PC-3 (cell line): ENCODE measurements around the gene VSTM4. TPM values are rescaled to one million over a fixed set of nuclear protein-coding genes. Genes with fewer than 3 reads are reported as not detected.
A peak's percentile ranks its signal among the peaks of the same experiment; 100 is the strongest.

Source experiments
- ATAC-seq: fragments of 200-7000 bp; cut with Tn5 transposase; 2 replicates; pipeline ENCODE4 v1.9.1; 2020; ENCODE audit warnings: mild to moderate bottlenecking, moderate library complexity
- BruUV-seq: library from RNA; stranded (reverse); fragments of 400-500 nt; replicated peaks from 2 replicates; lab custom pipeline; 2021; lab: Mats Ljungman, UMichigan
- CTCF ChIA-PET: fragments of 300-600 bp; sonication (Branson Sonifier 250); formaldehyde crosslinking; loops from one replicate; lab custom pipeline; 2022; ENCODE audit warnings: antibody characterized with exemption; lab: Charles Lee
- POLR2A ChIA-PET: fragments of 300-600 bp; sonication (Branson Sonifier 250); formaldehyde crosslinking; loops from one replicate; lab custom pipeline; 2022; ENCODE audit warnings: antibody characterized with exemption; ENCODE audit not compliant: unreplicated experiment; lab: Charles Lee
- DNase-seq: peaks from one replicate; pipeline ENCODE4 v3.0.0-alpha.2; 2015
- H2AFZ ChIP-seq: fragments of 300-600 bp; sonication (generic); 2 replicates; pipeline ENCODE4 v1.6.0; 2016; ENCODE audit warnings: antibody characterized with exemption, low read length
- H3F3A ChIP-seq: fragments of 300-600 bp; sonication (generic); one replicate; pipeline ENCODE4 v1.6.0; 2017; ENCODE audit warnings: antibody characterized with exemption, low read length, control low read depth, mild to moderate bottlenecking; ENCODE audit not compliant: unreplicated experiment
- H3K27ac ChIP-seq: fragments of 300-600 bp; sonication (generic); 2 replicates; pipeline ENCODE4 v1.5.1; 2016; ENCODE audit warnings: mild to moderate bottlenecking, low read length
- H3K27me3 ChIP-seq: fragments of 300-600 bp; sonication (generic); 2 replicates; pipeline ENCODE4 v1.6.1; 2016; ENCODE audit warnings: low read length, mixed read lengths
- H3K36me3 ChIP-seq: fragments of 300-600 bp; sonication (generic); 2 replicates; pipeline ENCODE4 v1.6.1; 2016; ENCODE audit warnings: low read depth, mixed run types, low read length, mixed read lengths
- H3K4me1 ChIP-seq: fragments of 300-600 bp; sonication (generic); 2 replicates; pipeline ENCODE4 v1.5.1; 2016; ENCODE audit warnings: low read length; ENCODE audit not compliant: insufficient read depth
- H3K4me2 ChIP-seq: fragments of 300-600 bp; sonication (generic); 2 replicates; pipeline ENCODE4 v1.6.0; 2016; ENCODE audit warnings: low read length
- H3K4me3 ChIP-seq: fragments of 300-600 bp; sonication (generic); 2 replicates; pipeline ENCODE4 v1.5.1; 2016; ENCODE audit warnings: mild to moderate bottlenecking, low read length, mixed read lengths
- H3K79me2 ChIP-seq: fragments of 300-600 bp; sonication (generic); 2 replicates; pipeline ENCODE4 v1.6.1; 2017; ENCODE audit warnings: low read length, mixed read lengths
- H3K9ac ChIP-seq: fragments of 300-600 bp; sonication (generic); 2 replicates; pipeline ENCODE4 v1.6.0; 2016; ENCODE audit warnings: mild to moderate bottlenecking, low read length
- H3K9me2 ChIP-seq: fragments of 300-600 bp; sonication (generic); replicated peaks from 2 replicates; pipeline ENCODE4 v1.6.1; 2016; ENCODE audit warnings: mixed run types, low read length, mixed read lengths
- H3K9me3 ChIP-seq: fragments of 300-600 bp; sonication (generic); 2 replicates; pipeline ENCODE4 v1.6.1; 2016; ENCODE audit warnings: low read length, mixed read lengths
- H4K20me1 ChIP-seq: fragments of 300-600 bp; sonication (generic); 2 replicates; pipeline ENCODE4 v1.6.1; 2016; ENCODE audit warnings: low read length, mixed read lengths
- EZH2 ChIP-seq: fragments of 300-600 bp; sonication (generic); IDR thresholded peaks from one replicate; pipeline ENCODE4 v1.6.1; 2017; ENCODE audit warnings: antibody characterized with exemption, mild to moderate bottlenecking, low read length; ENCODE audit not compliant: unreplicated experiment
- EZH2phosphoT487 ChIP-seq: fragments of 300-600 bp; sonication (generic); IDR thresholded peaks from 2 replicates; pipeline ENCODE4 v1.6.1; 2018; ENCODE audit warnings: mild to moderate bottlenecking, antibody characterized with exemption, low read length, borderline replicate concordance
- intact Hi-C: fragments of 100-400 bp; cut with micrococcal nuclease; formaldehyde crosslinking; loops from 2 replicates; pipeline ENCODE4 v1.9.0; 2023
- total RNA-seq: library from RNA; depleted of rRNA; stranded (reverse); fragments of >200 nt; gene quantifications from 2 replicates; pipeline ENCODE4 v1.2.3, GENCODE V29; 2014
- TF ChIP-seq, protein P1 (sequence below): fragments of 300-600 bp; sonication (generic); conservative IDR thresholded peaks from 2 replicates; pipeline ENCODE4 v1.5.1; 2017; ENCODE audit warnings: antibody characterized with exemption, low read depth, mild to moderate bottlenecking, low read length

Gene VSTM4
- total RNA-seq, 1 experiment from 2014 or later: not detected

DNA sequence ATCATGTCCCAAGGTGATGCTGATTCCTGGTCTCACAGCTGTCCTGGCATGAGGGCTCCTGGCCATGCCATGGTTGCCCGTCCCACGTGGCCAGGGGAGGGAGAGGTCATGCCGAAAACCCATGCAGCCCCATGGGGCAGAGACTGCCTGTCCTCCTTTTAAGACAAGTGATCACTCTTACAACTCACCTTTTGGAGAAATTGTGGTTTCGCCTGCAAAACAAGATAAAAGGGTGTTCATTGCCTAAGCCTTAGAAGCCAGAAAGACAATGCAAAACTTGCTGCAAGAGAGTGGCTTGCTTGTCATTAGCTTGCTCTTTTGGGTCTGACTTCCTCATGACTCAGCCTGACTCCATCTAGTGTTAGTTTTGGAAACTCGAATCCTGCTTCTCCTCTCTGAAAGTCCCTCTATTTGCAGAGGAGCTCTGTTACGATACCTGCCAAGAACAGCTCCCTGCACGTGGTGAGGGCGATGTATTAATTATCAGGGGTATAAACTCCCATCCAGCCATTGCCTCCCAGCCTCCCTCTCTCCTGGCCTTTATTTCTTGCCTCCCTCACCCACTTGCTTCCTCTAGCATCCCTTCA, 46.2 kb upstream of the VSTM4 start:
- no TSS peak for BruUV-seq
- Histone ChIP-seq H3K9ac (no peak overlapping the region), H3K79me2 (no peaks in the 10 kb centered on the region), H3K4me1 (peaks cover 12% of the 10 kb centered on the region; the same call in 1 of the 2 replicates), H3K36me3 (no peaks in the 10 kb centered on the region), H3K4me3 (no peak overlapping the region), H4K20me1 (no peaks in the 10 kb centered on the region), H3K27ac (no peak overlapping the region), H3F3A (no peaks in the 10 kb centered on the region), H2AFZ (no peak overlapping the region), H3K27me3 (peaks cover 33% of the 10 kb centered on the region), H3K9me3 (no peaks in the 10 kb centered on the region), H3K4me2 (peak overlapping the region; percentile 12; the same call in 1 of the 2 replicates), H3K9me2 (no peaks in the 10 kb centered on the region)
- CTCF ChIA-PET: interaction anchor here (0.5 to 1.1 kb wide), 6 partner anchors 109 to 506 kb away, joined by 4 to 8 read pairs (median 6); no protein-coding TSS in a partner anchor
- POLR2A ChIA-PET: interaction anchor here (0.6 kb wide), 1 partner anchor 228 kb away, joined by 3 read pairs; no protein-coding TSS in a partner anchor
- TF ChIP-seq EZH2phosphoT487: no peak
- TF ChIP-seq, protein P1, sequence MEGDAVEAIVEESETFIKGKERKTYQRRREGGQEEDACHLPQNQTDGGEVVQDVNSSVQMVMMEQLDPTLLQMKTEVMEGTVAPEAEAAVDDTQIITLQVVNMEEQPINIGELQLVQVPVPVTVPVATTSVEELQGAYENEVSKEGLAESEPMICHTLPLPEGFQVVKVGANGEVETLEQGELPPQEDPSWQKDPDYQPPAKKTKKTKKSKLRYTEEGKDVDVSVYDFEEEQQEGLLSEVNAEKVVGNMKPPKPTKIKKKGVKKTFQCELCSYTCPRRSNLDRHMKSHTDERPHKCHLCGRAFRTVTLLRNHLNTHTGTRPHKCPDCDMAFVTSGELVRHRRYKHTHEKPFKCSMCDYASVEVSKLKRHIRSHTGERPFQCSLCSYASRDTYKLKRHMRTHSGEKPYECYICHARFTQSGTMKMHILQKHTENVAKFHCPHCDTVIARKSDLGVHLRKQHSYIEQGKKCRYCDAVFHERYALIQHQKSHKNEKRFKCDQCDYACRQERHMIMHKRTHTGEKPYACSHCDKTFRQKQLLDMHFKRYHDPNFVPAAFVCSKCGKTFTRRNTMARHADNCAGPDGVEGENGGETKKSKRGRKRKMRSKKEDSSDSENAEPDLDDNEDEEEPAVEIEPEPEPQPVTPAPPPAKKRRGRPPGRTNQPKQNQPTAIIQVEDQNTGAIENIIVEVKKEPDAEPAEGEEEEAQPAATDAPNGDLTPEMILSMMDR: peak; percentile 73
- peak; percentile 83 for ATAC-seq
- intact Hi-C loops: loop anchor here (2.0 to 10.0 kb wide), 3 partner anchors 177 to 609 kb away; no protein-coding TSS in a partner anchor
- DNase-seq: peak; percentile 88

DNA sequence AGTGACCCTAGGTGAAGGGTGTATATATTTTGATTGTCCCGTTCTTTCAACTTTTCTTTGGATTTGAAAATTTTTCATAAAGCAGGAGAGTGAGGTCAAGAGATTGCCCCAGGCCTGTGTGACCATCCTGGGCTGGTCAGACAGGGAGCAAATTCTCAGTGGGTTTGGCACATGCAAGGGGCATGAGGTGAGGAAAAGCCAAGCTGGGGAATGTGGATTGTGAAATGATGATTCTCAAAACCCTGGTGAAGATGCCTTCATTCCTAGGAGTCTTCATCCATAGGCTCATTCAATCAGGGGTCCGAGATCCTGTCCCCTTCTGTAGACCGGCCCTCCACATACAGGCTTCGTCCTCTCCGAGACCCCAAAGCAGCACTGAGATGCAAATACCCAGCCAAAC, 45.5 kb upstream of the VSTM4 start:
- no peak overlapping the region for H3K9ac ChIP-seq
- no peak overlapping the region for H2AFZ ChIP-seq
- ATAC-seq (no peak), DNase-seq (no peak)
- H3K27ac ChIP-seq: no peak overlapping the region
- H3K9me3 ChIP-seq: no peaks in the 10 kb centered on the region
- peaks cover 12% of the 10 kb centered on the region; the same call in 1 of the 2 replicates for H3K4me1 ChIP-seq
- H3K4me2 ChIP-seq: no peak overlapping the region
- H3K79me2 ChIP-seq: no peaks in the 10 kb centered on the region
- no peaks in the 10 kb centered on the region for H3K9me2 ChIP-seq
- ChIA-PET POLR2A (no interaction called here), CTCF (no interaction called here)
- no TSS peak for BruUV-seq
- no peaks in the 10 kb centered on the region for H4K20me1 ChIP-seq
- intact Hi-C loops: loop anchor here (2.0 to 10.0 kb wide), 3 partner anchors 176 to 608 kb away; no protein-coding TSS in a partner anchor
- H3F3A ChIP-seq: no peaks in the 10 kb centered on the region
- no peaks in the 10 kb centered on the region for H3K36me3 ChIP-seq
- no peak for TF ChIP-seq EZH2phosphoT487
- peaks cover 40% of the 10 kb centered on the region for H3K27me3 ChIP-seq
- no peak overlapping the region for H3K4me3 ChIP-seq

DNA sequence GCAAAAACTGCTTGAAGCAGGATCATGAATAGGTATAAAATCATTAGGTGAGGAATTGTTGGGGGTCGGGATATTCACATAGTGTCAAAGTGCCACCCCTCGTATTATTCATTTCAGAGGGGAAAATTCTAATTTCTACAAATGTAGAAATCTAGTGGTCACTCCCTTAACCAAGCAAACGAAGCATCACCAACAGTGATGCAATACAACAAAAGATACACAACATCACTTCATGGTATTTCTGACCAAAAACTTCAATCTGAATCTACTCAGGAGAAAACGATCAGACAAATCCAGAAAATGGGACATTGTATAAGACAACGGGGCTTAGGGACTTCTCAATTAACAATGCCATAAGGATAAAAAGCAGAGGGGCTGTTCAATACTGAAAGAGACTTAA, 44.8 kb upstream of the VSTM4 start:
- Histone ChIP-seq H2AFZ (no peak overlapping the region), H3K9ac (no peak overlapping the region), H3K9me3 (no peaks in the 10 kb centered on the region), H3K36me3 (no peaks in the 10 kb centered on the region), H3K9me2 (no peaks in the 10 kb centered on the region), H3K79me2 (no peaks in the 10 kb centered on the region), H3K27me3 (peaks cover 47% of the 10 kb centered on the region), H3K27ac (no peak overlapping the region), H3K4me3 (no peak overlapping the region), H4K20me1 (no peaks in the 10 kb centered on the region), H3K4me2 (no peak overlapping the region), H3K4me1 (peaks cover 12% of the 10 kb centered on the region; the same call in 1 of the 2 replicates), H3F3A (no peaks in the 10 kb centered on the region)
- BruUV-seq: no TSS peak
- intact Hi-C loops: loop anchor here (2.0 to 10.0 kb wide), 3 partner anchors 175 to 607 kb away; no protein-coding TSS in a partner anchor
- POLR2A ChIA-PET: no interaction called here
- no peak for ATAC-seq
- CTCF ChIA-PET: no interaction called here
- TF ChIP-seq, protein P1: no peak
- TF ChIP-seq EZH2: no peak
- TF ChIP-seq EZH2phosphoT487: no peak
- DNase-seq: no peak
